Suppressor macrophage treated with lipopolysaccharide for 1 hour (primary cell): Measurements from ENCODE around the gene DLG2.
"Not testable (repeated sequence)": the region's sequence is repeated elsewhere in the genome, so short reads cannot be mapped to it uniquely, and the experiment has no call there.

ENCODE experiments used
- DNase-seq, 3 donors: peaks; one replicate each; pipeline ENCODE4 v3.0.0-alpha.2; 2020 to 2022

The DLG2 gene

GRCh38 chr11:83642500-83642899, 1984.6 kb downstream of the DLG2 start:
- DNase-seq: no peak

GRCh38 chr11:83641511-83641910, 1985.6 kb downstream of the DLG2 start:
- no peak for DNase-seq

GRCh38 chr11:83639995-83640758, 1987.0 kb downstream of the DLG2 start:
- no peak for DNase-seq

- DNase-seq: no peak
Observed at GRCh38 chr11:83635166-83635565, 1992.0 kb downstream of the DLG2 start.

GRCh38 chr11:83630211-83630610, 1996.9 kb downstream of the DLG2 start:
- DNase-seq: no peak

- no peak for DNase-seq
Observed at GRCh38 chr11:83629775-83630174, 1997.4 kb downstream of the DLG2 start.

- no peak for DNase-seq
Observed at GRCh38 chr11:83628622-83629355, 1998.4 kb downstream of the DLG2 start.

- DNase-seq: no peak
Observed at GRCh38 chr11:83625336-83625735, 2001.8 kb downstream of the DLG2 start.

GRCh38 chr11:83617671-83618070, 2009.5 kb downstream of the DLG2 start:
- DNase-seq: no peak

- DNase-seq: no peak
Observed at GRCh38 chr11:83613767-83614121, 2013.4 kb downstream of the DLG2 start.

- no peak for DNase-seq
Observed at GRCh38 chr11:83612891-83613766, 2014.0 kb downstream of the DLG2 start.

- DNase-seq: no peak
Observed at GRCh38 chr11:83611600-83611999, 2015.5 kb downstream of the DLG2 start.

- DNase-seq: no peak
Observed at GRCh38 chr11:83611031-83611430, 2016.1 kb downstream of the DLG2 start.

GRCh38 chr11:83609191-83609590, 2018.0 kb downstream of the DLG2 start:
- DNase-seq: no peak

GRCh38 chr11:83608571-83608970, 2018.6 kb downstream of the DLG2 start:
- DNase-seq: no peak

GRCh38 chr11:83601914-83602527, 2025.1 kb downstream of the DLG2 start:
- no peak for DNase-seq

- DNase-seq: no peak
Observed at GRCh38 chr11:83601201-83601913, 2025.8 kb downstream of the DLG2 start.

- DNase-seq: no peak
Observed at GRCh38 chr11:83600661-83601060, 2026.5 kb downstream of the DLG2 start.

- DNase-seq: no peak
Observed at GRCh38 chr11:83599066-83599465, 2028.1 kb downstream of the DLG2 start.

GRCh38 chr11:83587797-83588196, 2039.3 kb downstream of the DLG2 start:
- not testable (repeated sequence) for DNase-seq

GRCh38 chr11:83583757-83584366, 2043.3 kb downstream of the DLG2 start:
- no peak for DNase-seq

- DNase-seq: no peak
Observed at GRCh38 chr11:83574519-83574918, 2052.6 kb downstream of the DLG2 start.
